ENCODE results near the gene ITSN1. TPM values are rescaled to one million over a fixed set of nuclear protein-coding genes. Genes with fewer than 3 reads are reported as not detected.

Gene ITSN1
- total RNA-seq, 1 donor from 2014 or later, result 68.2 TPM

DNA sequence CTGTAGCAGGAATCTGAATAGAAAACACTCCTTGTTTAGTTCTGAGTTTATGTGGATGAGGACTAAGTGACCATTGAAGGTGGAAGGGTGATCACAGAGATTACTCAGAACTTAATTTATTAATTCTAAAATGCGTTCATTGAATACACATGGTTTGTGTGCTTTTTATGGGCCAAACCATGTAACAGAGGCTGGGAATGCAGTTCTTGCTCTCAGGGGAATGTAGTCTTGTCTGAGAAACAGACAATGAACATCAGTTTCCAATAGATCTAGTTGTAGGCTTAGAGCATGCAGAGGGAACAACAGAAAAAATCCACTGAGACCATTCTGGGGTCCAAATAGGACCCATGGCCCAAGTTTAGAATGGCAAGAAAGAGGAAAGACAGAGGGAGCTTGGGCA is 46.1 kb downstream of the ITSN1 start:
- no peak overlapping the region for H3K4me3 Mint-ChIP-seq (ENCODE audit: unreplicated experiment)
- H3K27ac Mint-ChIP-seq (ENCODE audit: unreplicated experiment), result no peak overlapping the region

DNA sequence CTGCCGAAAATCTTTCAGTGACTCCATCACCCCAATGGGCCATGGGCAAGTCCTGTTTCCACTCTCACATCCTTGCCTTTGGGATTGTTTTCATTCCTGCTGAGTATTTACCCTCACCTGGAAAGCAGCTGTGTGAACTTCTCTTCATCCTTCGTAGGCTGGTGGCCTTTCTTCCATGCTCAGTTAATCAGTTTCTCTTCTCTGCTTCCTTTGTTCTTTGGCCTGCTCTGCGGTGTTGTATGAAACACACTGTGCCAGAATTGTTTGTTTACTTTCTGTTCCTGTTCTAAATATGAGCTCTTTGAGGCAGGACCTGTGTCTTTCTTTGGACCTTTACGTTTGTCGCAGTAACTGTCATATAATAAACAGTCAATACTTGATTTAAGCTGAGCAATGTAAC is 48.6 kb downstream of the ITSN1 start:
- DNase-seq (ENCODE audit: low spot score), result no peak
- H3K4me3 Mint-ChIP-seq (ENCODE audit: unreplicated experiment), result no peak overlapping the region
- peaks cover 16% of the 10 kb centered on the region for H3K4me1 Mint-ChIP-seq (ENCODE audit: unreplicated experiment)
- H3K9me3 Mint-ChIP-seq (ENCODE audit: unreplicated experiment), result no peaks in the 10 kb centered on the region
- no peaks in the 10 kb centered on the region for H3K36me3 Mint-ChIP-seq (ENCODE audit: low read depth, unreplicated experiment)
- TF ChIP-seq, protein P1, sequence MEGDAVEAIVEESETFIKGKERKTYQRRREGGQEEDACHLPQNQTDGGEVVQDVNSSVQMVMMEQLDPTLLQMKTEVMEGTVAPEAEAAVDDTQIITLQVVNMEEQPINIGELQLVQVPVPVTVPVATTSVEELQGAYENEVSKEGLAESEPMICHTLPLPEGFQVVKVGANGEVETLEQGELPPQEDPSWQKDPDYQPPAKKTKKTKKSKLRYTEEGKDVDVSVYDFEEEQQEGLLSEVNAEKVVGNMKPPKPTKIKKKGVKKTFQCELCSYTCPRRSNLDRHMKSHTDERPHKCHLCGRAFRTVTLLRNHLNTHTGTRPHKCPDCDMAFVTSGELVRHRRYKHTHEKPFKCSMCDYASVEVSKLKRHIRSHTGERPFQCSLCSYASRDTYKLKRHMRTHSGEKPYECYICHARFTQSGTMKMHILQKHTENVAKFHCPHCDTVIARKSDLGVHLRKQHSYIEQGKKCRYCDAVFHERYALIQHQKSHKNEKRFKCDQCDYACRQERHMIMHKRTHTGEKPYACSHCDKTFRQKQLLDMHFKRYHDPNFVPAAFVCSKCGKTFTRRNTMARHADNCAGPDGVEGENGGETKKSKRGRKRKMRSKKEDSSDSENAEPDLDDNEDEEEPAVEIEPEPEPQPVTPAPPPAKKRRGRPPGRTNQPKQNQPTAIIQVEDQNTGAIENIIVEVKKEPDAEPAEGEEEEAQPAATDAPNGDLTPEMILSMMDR (IDR thresholded peaks at IDR 0.05; ENCODE audit: unreplicated experiment), result no peak
- H3K27me3 Mint-ChIP-seq (ENCODE audit: unreplicated experiment), result no peaks in the 10 kb centered on the region
- no peak overlapping the region for H3K27ac Mint-ChIP-seq (ENCODE audit: unreplicated experiment)

More for the DNA sequence above, 46.1 kb downstream of the ITSN1 start:
- Mint-ChIP-seq H3K27me3 (ENCODE audit: unreplicated experiment) (no peaks in the 10 kb centered on the region), H3K36me3 (ENCODE audit: low read depth, unreplicated experiment) (no peaks in the 10 kb centered on the region), H3K4me1 (ENCODE audit: unreplicated experiment) (peaks cover 32% of the 10 kb centered on the region), H3K9me3 (ENCODE audit: unreplicated experiment) (no peaks in the 10 kb centered on the region)
- TF ChIP-seq, protein P1 (IDR thresholded peaks at IDR 0.05; ENCODE audit: unreplicated experiment), result no peak
- no peak for DNase-seq (ENCODE audit: low spot score)

DNA sequence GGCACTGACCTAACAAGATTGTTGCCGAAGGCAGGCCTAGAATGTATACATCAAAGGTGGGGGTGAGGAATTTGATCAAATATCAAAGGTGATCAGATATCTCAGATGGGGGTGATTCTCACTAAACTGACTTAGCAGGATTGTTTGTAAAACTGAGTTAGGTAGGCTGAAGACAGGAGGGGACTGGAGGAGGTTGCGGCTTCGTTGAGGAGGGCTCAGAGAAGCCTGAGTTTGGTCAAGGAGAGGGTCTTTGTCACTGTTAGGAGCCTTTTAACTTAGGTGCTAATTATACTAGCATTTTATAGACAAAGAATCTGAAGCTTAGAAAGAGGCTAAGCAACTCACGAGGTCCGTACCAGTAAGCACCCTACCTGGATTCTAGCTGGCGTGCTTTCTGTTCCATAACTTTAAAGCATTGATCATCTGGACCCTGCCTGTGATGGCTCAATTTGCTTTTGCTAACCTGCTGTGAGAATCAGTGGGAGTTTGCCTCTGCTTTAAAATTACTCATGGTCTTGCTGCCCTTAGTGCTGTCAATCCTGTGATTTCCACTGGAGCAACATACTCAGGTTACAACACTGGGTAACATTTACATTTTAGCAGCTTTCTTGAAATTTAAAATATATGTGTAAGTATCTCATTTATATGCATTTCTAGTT is 49.8 kb downstream of the ITSN1 start:
- no peak overlapping the region for H3K27ac Mint-ChIP-seq (ENCODE audit: unreplicated experiment)
- peaks cover 21% of the 10 kb centered on the region for H3K4me1 Mint-ChIP-seq (ENCODE audit: unreplicated experiment)
- H3K9me3 Mint-ChIP-seq (ENCODE audit: unreplicated experiment), result no peaks in the 10 kb centered on the region
- no peak overlapping the region for H3K4me3 Mint-ChIP-seq (ENCODE audit: unreplicated experiment)
- TF ChIP-seq, protein P1 (IDR thresholded peaks at IDR 0.05; ENCODE audit: unreplicated experiment), result no peak
- no peaks in the 10 kb centered on the region for H3K36me3 Mint-ChIP-seq (ENCODE audit: low read depth, unreplicated experiment)
- no peaks in the 10 kb centered on the region for H3K27me3 Mint-ChIP-seq (ENCODE audit: unreplicated experiment)
- DNase-seq (ENCODE audit: low spot score), result no peak

DNA sequence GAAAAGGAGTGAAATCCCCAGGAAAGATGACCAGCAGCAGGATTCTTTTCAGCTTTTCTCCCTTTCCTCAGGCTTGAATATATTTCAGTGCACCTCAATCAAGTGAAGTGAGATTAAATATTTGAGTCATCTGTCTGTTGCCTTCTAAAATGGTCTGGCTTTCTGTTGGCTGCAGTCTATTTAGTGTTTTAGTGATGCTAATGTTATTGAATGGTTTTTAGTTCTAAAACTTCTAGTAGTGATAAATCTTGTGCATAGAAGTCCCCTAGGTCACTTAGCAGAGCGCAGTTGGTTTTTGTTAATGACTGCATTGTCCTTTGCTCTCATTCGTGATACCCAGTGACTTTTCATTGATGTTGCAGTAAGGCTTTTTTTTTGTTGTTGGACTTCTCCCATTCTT is 53.5 kb downstream of the ITSN1 start:
- Mint-ChIP-seq H3K27me3 (ENCODE audit: unreplicated experiment) (no peaks in the 10 kb centered on the region), H3K36me3 (ENCODE audit: low read depth, unreplicated experiment) (no peaks in the 10 kb centered on the region), H3K9me3 (ENCODE audit: unreplicated experiment) (no peaks in the 10 kb centered on the region), H3K27ac (ENCODE audit: unreplicated experiment) (no peak overlapping the region), H3K4me3 (ENCODE audit: unreplicated experiment) (no peak overlapping the region), H3K4me1 (ENCODE audit: unreplicated experiment) (peaks cover 29% of the 10 kb centered on the region)
- TF ChIP-seq, protein P1 (IDR thresholded peaks at IDR 0.05; ENCODE audit: unreplicated experiment), result no peak
- no peak for DNase-seq (ENCODE audit: low spot score)

DNA sequence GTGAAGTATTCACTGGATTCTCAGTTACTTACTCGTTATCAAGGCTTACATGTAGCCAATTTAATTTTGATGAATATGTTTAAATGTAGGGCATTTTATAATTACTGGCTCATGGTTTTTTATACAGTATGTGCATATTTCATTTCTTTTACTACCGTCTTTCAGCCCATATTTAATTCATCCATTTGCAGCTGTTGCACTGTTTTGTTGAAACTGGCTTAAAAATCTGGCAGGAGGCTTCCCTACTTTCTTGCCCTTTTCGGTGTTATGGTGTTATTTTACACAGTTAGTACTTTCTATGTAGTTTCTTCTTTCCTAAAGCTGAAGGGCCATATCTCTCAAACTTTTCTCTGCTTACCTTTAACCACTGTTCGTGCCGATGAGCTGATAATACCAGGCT is 54.2 kb downstream of the ITSN1 start:
- Mint-ChIP-seq H3K9me3 (ENCODE audit: unreplicated experiment) (no peaks in the 10 kb centered on the region), H3K4me1 (ENCODE audit: unreplicated experiment) (peaks cover 23% of the 10 kb centered on the region), H3K4me3 (ENCODE audit: unreplicated experiment) (no peak overlapping the region), H3K27me3 (ENCODE audit: unreplicated experiment) (no peaks in the 10 kb centered on the region), H3K36me3 (ENCODE audit: low read depth, unreplicated experiment) (no peaks in the 10 kb centered on the region), H3K27ac (ENCODE audit: unreplicated experiment) (no peak overlapping the region)
- no peak for DNase-seq (ENCODE audit: low spot score)
- TF ChIP-seq, protein P1 (IDR thresholded peaks at IDR 0.05; ENCODE audit: unreplicated experiment), result no peak
